Neural cell (in vitro differentiated cells): ENCODE measurements around the gene RGL4. TPM values are rescaled to one million over a fixed set of nuclear protein-coding genes. Genes with fewer than 3 reads are reported as not detected.

ENCODE experiments used
- H2AFZ ChIP-seq: fragments of 200-600, 300-800 bp; sonication (generic), shearing (Covaris generic); 2 replicates; pipeline ENCODE4 v1.6.0; 2014; ENCODE audit warnings: low read depth, mild to moderate bottlenecking, antibody characterized with exemption, low read length, moderate library complexity
- H3F3A ChIP-seq: fragments of 200-600 bp; shearing (Covaris generic); 2 replicates; pipeline ENCODE4 v1.6.1; 2016; ENCODE audit warnings: mild to moderate bottlenecking, moderate library complexity, mixed read lengths, antibody characterized with exemption, low read length; ENCODE audit not compliant: insufficient read depth, poor library complexity, severe bottlenecking
- H3K27ac ChIP-seq: fragments of 200-600, 300-800 bp; sonication (generic), shearing (Covaris generic); 2 replicates; pipeline ENCODE4 v1.5.1; 2014; ENCODE audit warnings: mild to moderate bottlenecking, low read length, moderate library complexity
- H3K27me3 ChIP-seq: fragments of 300-800, 200-600 bp; sonication (generic), shearing (Covaris generic); 2 replicates; pipeline ENCODE4 v1.6.0; 2014; ENCODE audit warnings: mild to moderate bottlenecking, low read depth, low read length, moderate library complexity; ENCODE audit not compliant: insufficient read depth
- H3K36me3 ChIP-seq: fragments of 300-800, 200-600 bp; sonication (generic), shearing (Covaris generic); 2 replicates; pipeline ENCODE4 v1.5.1; 2014; ENCODE audit warnings: mild to moderate bottlenecking, antibody characterized with exemption, low read length, moderate library complexity; ENCODE audit not compliant: insufficient read depth
- H3K4me2 ChIP-seq: fragments of 300-800, 200-600 bp; sonication (generic), shearing (Covaris generic); 2 replicates; pipeline ENCODE4 v1.6.0; 2014; ENCODE audit warnings: mild to moderate bottlenecking, low read length
- H3K4me3 ChIP-seq: fragments of 300-800, 200-600 bp; sonication (generic), shearing (Covaris generic); 2 replicates; pipeline ENCODE4 v1.5.1; 2014; ENCODE audit warnings: mild to moderate bottlenecking, low read length, moderate library complexity
- H3K79me2 ChIP-seq: fragments of 200-600 bp; shearing (Covaris generic); replicated peaks from 2 replicates; pipeline ENCODE4 v1.6.0; 2014; ENCODE audit warnings: mild to moderate bottlenecking, low read length, moderate library complexity; ENCODE audit not compliant: insufficient read depth
- H3K9ac ChIP-seq: fragments of 300-800, 200-600 bp; sonication (generic), shearing (Covaris generic); 2 replicates; pipeline ENCODE4 v1.6.1; 2016; ENCODE audit warnings: mild to moderate bottlenecking, low read length, mixed read lengths
- H3K9me2 ChIP-seq: fragments of 200-600 bp; shearing (Covaris generic); 2 replicates; pipeline ENCODE4 v1.6.1; 2016; ENCODE audit warnings: mild to moderate bottlenecking, low read length, mixed read lengths; ENCODE audit not compliant: insufficient read depth
- H3K9me3 ChIP-seq: fragments of 200-600, 300-800 bp; sonication (generic), shearing (Covaris generic); 2 replicates; pipeline ENCODE4 v1.6.1; 2016; ENCODE audit warnings: mild to moderate bottlenecking, mixed run types, low read length, moderate library complexity, mixed read lengths
- H4K20me1 ChIP-seq: fragments of 200-600 bp; shearing (Covaris generic); 2 replicates; pipeline ENCODE4 v1.6.1; 2016; ENCODE audit warnings: mild to moderate bottlenecking, mixed run types; ENCODE audit not compliant: insufficient read depth
- EP300 ChIP-seq: fragments of 450-650 bp; conservative IDR thresholded peaks from 2 replicates; pipeline ENCODE4 v1.6.1; 2014; ENCODE audit warnings: antibody characterized with exemption, mild to moderate bottlenecking, moderate library complexity; ENCODE audit not compliant: poor library complexity, severe bottlenecking
- EZH2 ChIP-seq: fragments of 200-600, 300-800 bp; shearing (Covaris generic), sonication (generic); IDR thresholded peaks from 2 replicates; pipeline ENCODE4 v1.6.1; 2014; ENCODE audit warnings: antibody characterized with exemption, low read length, borderline replicate concordance, mild to moderate bottlenecking; ENCODE audit not compliant: insufficient read depth, poor library complexity, severe bottlenecking
- MXI1 ChIP-seq: fragments of 450-650 bp; conservative IDR thresholded peaks from 2 replicates; pipeline ENCODE4 v1.6.1; 2014; ENCODE audit warnings: antibody characterized with exemption, mild to moderate bottlenecking; ENCODE audit not compliant: poor library complexity, severe bottlenecking
- POLR2AphosphoS5 ChIP-seq: IDR thresholded peaks from 2 replicates; pipeline ENCODE4 v1.6.1; 2012
- RAD21 ChIP-seq: fragments of 450-650 bp; conservative IDR thresholded peaks from 2 replicates; pipeline ENCODE4 v1.6.1; 2014; ENCODE audit warnings: antibody characterized with exemption, mild to moderate bottlenecking, moderate library complexity
- REST ChIP-seq: IDR thresholded peaks from 2 replicates; pipeline ENCODE4 v1.6.1; 2012; ENCODE audit warnings: borderline replicate concordance
- SMC3 ChIP-seq: fragments of 450-650 bp; conservative IDR thresholded peaks from 2 replicates; pipeline ENCODE4 v1.6.1; 2014; ENCODE audit warnings: antibody characterized with exemption, mild to moderate bottlenecking, moderate library complexity; ENCODE audit not compliant: poor library complexity
- TAF1 ChIP-seq: IDR thresholded peaks from 2 replicates; pipeline ENCODE4 v1.6.1; 2012; ENCODE audit warnings: low read depth
- polyA plus RNA-seq: library from polyadenylated mRNA; depleted of rRNA; stranded (reverse); fragments of >200 nt; gene quantifications from 2 replicates; pipeline ENCODE4 v1.2.3, GENCODE V29; 2014
- TF ChIP-seq, protein P1 (sequence below): fragments of 450-650 bp; IDR thresholded peaks from 2 replicates; pipeline ENCODE4 v1.5.1; 2014; ENCODE audit warnings: antibody characterized with exemption, mild to moderate bottlenecking, moderate library complexity; ENCODE audit not compliant: poor library complexity, severe bottlenecking

RGL4 gene
- polyA plus RNA-seq, 1 donor from 2014 or later: not detected

- no peak overlapping the region for H3K27ac ChIP-seq
- H2AFZ ChIP-seq: no peak overlapping the region
- no peaks in the 10 kb centered on the region for H3K79me2 ChIP-seq
- TF ChIP-seq POLR2AphosphoS5 (no peak), REST (no peak), RAD21 (no peak), SMC3 (no peak), EP300 (no peak), MXI1 (no peak), EZH2 (no peak)
- TF ChIP-seq, protein P1, sequence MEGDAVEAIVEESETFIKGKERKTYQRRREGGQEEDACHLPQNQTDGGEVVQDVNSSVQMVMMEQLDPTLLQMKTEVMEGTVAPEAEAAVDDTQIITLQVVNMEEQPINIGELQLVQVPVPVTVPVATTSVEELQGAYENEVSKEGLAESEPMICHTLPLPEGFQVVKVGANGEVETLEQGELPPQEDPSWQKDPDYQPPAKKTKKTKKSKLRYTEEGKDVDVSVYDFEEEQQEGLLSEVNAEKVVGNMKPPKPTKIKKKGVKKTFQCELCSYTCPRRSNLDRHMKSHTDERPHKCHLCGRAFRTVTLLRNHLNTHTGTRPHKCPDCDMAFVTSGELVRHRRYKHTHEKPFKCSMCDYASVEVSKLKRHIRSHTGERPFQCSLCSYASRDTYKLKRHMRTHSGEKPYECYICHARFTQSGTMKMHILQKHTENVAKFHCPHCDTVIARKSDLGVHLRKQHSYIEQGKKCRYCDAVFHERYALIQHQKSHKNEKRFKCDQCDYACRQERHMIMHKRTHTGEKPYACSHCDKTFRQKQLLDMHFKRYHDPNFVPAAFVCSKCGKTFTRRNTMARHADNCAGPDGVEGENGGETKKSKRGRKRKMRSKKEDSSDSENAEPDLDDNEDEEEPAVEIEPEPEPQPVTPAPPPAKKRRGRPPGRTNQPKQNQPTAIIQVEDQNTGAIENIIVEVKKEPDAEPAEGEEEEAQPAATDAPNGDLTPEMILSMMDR: no peak
- no peaks in the 10 kb centered on the region for H3K27me3 ChIP-seq
- H3K36me3 ChIP-seq: no peaks in the 10 kb centered on the region
- no peaks in the 10 kb centered on the region for H3K9me2 ChIP-seq
- H3K4me3 ChIP-seq: no peak overlapping the region
- H4K20me1 ChIP-seq: no peaks in the 10 kb centered on the region
- H3K9me3 ChIP-seq: no peaks in the 10 kb centered on the region
- no peak overlapping the region for H3K4me2 ChIP-seq
- H3K9ac ChIP-seq: no peak overlapping the region
- H3F3A ChIP-seq: no peaks in the 10 kb centered on the region
Observed at GRCh38 chr22:23678133-23678532, 12.7 kb upstream of the RGL4 start.

GRCh38 chr22:23681026-23681809, 9.6 kb upstream of the RGL4 start:
- no peak overlapping the region for H3K4me2 ChIP-seq
- no peaks in the 10 kb centered on the region for H3K36me3 ChIP-seq
- no peak overlapping the region for H3K4me3 ChIP-seq
- no peaks in the 10 kb centered on the region for H4K20me1 ChIP-seq
- H3K27ac ChIP-seq: no peak overlapping the region
- no peaks in the 10 kb centered on the region for H3F3A ChIP-seq
- no peaks in the 10 kb centered on the region for H3K9me2 ChIP-seq
- no peak overlapping the region for H2AFZ ChIP-seq
- no peaks in the 10 kb centered on the region for H3K79me2 ChIP-seq
- H3K9ac ChIP-seq: no peak overlapping the region
- no peaks in the 10 kb centered on the region for H3K9me3 ChIP-seq
- no peak for TF ChIP-seq SMC3
- no peak for TF ChIP-seq MXI1
- no peak for TF ChIP-seq POLR2AphosphoS5
- no peak for TF ChIP-seq REST
- TF ChIP-seq, protein P1: no peak
- TF ChIP-seq EP300: no peak
- no peak for TF ChIP-seq RAD21
- TF ChIP-seq TAF1: no peak
- TF ChIP-seq EZH2: no peak
- no peaks in the 10 kb centered on the region for H3K27me3 ChIP-seq
